GM20431 (cell line): ENCODE results near the gene DPP4.
"Not testable (repeated sequence)": the region's sequence is repeated elsewhere in the genome, so short reads cannot be mapped to it uniquely, and the experiment has no call there.

ENCODE experiments used
- in situ Hi-C: fragments of 300-500 bp; cut with MseI, MboI; formaldehyde crosslinking; loops from one replicate; pipeline ENCODE4 v1.15.0; 2020; ENCODE audit warnings: low sequenced_read_pairs; ENCODE audit not compliant: unreplicated experiment

DPP4 gene

GRCh38 chr2:161998857-161999256 lies 75.2 kb downstream of the DPP4 start:
- in situ Hi-C loops = no loop called here

GRCh38 chr2:161997916-161998471 lies 76.0 kb downstream of the DPP4 start:
- in situ Hi-C loops = no loop called here

- in situ Hi-C loops = no loop called here
These were observed 78.4 kb downstream of the DPP4 start for GRCh38 chr2:161995553-161996016.

- in situ Hi-C loops = no loop called here
These were observed 79.1 kb downstream of the DPP4 start for GRCh38 chr2:161994761-161995520.

- in situ Hi-C loops = no loop called here
These were observed 81.5 kb downstream of the DPP4 start for GRCh38 chr2:161992531-161992930.

- in situ Hi-C loops = no loop called here
These were observed 82.0 kb downstream of the DPP4 start for GRCh38 chr2:161991991-161992390.

GRCh38 chr2:161990741-161991140 lies 83.3 kb downstream of the DPP4 start:
- in situ Hi-C loops = no loop called here

GRCh38 chr2:161990036-161990435 lies 84.0 kb downstream of the DPP4 start:
- in situ Hi-C loops = no loop called here

- in situ Hi-C loops = no loop called here
These were observed 85.4 kb downstream of the DPP4 start for GRCh38 chr2:161988589-161988988.

GRCh38 chr2:161987311-161987710 lies 86.7 kb downstream of the DPP4 start:
- in situ Hi-C loops = no loop called here

- in situ Hi-C loops = no loop called here
These were observed 90.1 kb downstream of the DPP4 start for GRCh38 chr2:161983866-161984265.

- in situ Hi-C loops = no loop called here
These were observed 90.7 kb downstream of the DPP4 start for GRCh38 chr2:161983331-161983651.

GRCh38 chr2:161982548-161983330 lies 91.3 kb downstream of the DPP4 start:
- in situ Hi-C loops = no loop called here

- in situ Hi-C loops = no loop called here
These were observed 92.2 kb downstream of the DPP4 start for GRCh38 chr2:161981679-161982250.

GRCh38 chr2:161980976-161981375 lies 93.0 kb downstream of the DPP4 start:
- in situ Hi-C loops = no loop called here

GRCh38 chr2:161979490-161979889 lies 94.5 kb downstream of the DPP4 start:
- in situ Hi-C loops = no loop called here

- in situ Hi-C loops = not testable (repeated sequence)
These were observed 96.1 kb downstream of the DPP4 start for GRCh38 chr2:161977926-161978325.

GRCh38 chr2:161976917-161977316 lies 97.1 kb downstream of the DPP4 start:
- in situ Hi-C loops = no loop called here

GRCh38 chr2:161976295-161976694 lies 97.7 kb downstream of the DPP4 start:
- in situ Hi-C loops = no loop called here

GRCh38 chr2:161975813-161976160 lies 98.2 kb downstream of the DPP4 start:
- in situ Hi-C loops = no loop called here
